Retinal pigment epithelial cell (primary cell): ENCODE data around the gene KDM4E.

Experiments
- DNase-seq: peaks from one replicate; pipeline ENCODE4 v3.0.0-alpha.2; 2010; ENCODE audit warnings: low read depth
- H3K4me3 ChIP-seq: 2 replicates; pipeline ENCODE4 v1.5.1; 2011; ENCODE audit warnings: mild to moderate bottlenecking, low read length, control low read depth, moderate library complexity
- TF ChIP-seq, protein P1 (sequence below): conservative IDR thresholded peaks from 2 replicates; pipeline ENCODE4 v1.5.1; 2011; ENCODE audit warnings: low read depth, low read length, control low read depth, inconsistent platforms

The KDM4E gene

DNA sequence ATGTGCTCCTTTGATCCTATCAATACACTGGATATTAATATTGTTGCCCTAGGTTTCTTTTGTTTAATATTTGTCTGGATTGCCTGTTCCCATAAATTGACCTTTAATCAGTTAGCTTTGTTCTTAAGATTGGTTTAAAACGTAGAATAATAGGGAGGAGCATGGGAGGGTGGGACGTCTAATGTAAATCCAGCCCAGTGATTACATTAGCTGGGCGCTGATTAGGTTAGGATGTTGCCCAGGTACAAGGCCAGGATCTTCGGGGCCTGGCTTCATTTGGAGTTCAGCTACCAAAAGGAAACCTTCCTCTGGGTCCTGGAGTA, 41.6 kb downstream of the KDM4E start, which contains the start of gene SRSF8:
Gene SRSF8, plus strand, starts transcription at position 204 of the 323 bp plus-strand sequence. CDS start 308 bp downstream, outside the sequence.
- H3K4me3 ChIP-seq = peak within 1 kb of the TSS; percentile 59
- DNase-seq = no peak
- TF ChIP-seq, protein P1, sequence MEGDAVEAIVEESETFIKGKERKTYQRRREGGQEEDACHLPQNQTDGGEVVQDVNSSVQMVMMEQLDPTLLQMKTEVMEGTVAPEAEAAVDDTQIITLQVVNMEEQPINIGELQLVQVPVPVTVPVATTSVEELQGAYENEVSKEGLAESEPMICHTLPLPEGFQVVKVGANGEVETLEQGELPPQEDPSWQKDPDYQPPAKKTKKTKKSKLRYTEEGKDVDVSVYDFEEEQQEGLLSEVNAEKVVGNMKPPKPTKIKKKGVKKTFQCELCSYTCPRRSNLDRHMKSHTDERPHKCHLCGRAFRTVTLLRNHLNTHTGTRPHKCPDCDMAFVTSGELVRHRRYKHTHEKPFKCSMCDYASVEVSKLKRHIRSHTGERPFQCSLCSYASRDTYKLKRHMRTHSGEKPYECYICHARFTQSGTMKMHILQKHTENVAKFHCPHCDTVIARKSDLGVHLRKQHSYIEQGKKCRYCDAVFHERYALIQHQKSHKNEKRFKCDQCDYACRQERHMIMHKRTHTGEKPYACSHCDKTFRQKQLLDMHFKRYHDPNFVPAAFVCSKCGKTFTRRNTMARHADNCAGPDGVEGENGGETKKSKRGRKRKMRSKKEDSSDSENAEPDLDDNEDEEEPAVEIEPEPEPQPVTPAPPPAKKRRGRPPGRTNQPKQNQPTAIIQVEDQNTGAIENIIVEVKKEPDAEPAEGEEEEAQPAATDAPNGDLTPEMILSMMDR = no peak

DNA sequence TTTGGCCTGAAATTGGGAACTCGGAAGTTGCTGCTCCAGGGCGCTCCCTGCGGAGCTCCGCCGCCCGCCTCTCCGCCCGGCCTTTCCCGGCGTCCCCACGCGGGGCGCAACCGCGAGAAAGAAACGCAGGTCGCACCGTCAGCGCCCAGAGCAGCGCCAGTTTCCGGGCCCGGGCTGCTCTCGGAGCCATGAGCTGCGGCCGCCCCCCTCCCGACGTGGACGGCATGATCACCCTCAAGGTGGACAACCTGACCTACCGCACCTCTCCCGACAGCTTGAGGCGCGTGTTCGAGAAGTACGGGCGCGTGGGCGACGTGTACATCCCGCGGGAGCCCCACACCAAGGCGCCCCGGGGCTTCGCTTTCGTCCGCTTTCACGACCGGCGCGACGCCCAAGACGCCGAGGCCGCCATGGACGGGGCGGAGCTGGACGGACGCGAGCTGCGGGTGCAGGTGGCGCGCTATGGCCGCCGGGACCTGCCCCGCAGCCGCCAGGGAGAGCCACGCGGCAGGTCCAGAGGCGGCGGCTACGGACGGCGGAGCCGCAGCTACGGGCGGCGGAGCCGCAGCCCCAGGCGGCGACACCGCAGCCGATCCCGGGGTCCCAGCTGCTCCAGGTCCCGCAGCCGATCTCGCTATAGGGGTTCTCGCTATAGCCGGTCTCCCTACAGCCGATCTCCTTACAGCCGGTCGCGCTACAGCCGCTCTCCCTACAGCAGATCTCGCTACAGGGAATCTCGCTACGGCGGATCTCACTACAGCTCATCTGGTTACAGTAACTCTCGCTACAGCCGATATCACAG, 42.2 kb downstream of the KDM4E start:
- peak overlapping the region; percentile 59 for H3K4me3 ChIP-seq
- TF ChIP-seq, protein P1 = peak; percentile 57
- peak; percentile 31 for DNase-seq

DNA sequence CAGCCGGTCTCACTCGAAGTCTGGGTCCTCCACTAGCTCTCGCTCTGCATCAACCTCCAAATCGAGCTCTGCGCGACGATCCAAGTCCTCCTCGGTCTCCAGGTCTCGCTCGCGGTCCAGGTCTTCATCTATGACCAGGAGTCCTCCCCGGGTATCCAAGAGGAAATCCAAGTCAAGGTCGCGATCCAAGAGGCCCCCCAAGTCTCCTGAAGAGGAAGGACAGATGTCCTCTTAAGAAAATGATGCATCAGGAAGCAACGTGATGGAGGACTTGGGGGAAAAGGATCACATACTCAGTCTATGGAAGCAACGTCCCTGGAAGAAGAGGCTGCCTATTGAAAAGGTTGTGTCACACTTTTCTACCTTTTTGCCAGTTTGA, 42.8 kb downstream of the KDM4E start:
- TF ChIP-seq, protein P1 = no peak
- H3K4me3 ChIP-seq = peak overlapping the region; percentile 59
- DNase-seq = no peak

DNA sequence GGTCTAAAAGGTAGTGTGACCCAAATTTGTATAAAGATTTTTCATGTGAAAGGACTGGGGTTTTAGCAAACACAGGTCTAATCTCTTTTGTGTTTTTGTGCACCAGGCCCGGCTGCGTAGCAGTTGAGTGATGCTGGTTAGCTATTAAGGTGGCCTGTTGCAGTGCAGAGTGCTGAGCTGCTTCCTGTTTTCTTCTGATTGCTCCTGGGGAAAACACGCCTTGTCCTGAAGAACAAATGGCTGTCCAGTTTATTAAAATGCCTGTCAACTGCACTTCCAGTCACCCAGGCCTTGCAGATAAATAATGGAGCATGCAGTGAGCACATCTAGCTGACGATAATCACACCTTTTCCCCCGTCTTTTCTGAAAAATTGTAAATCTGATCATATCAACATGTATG, 43.5 kb downstream of the KDM4E start:
- peak; percentile 95 for DNase-seq
- TF ChIP-seq, protein P1 = no peak
- peak overlapping the region; percentile 59 for H3K4me3 ChIP-seq

DNA sequence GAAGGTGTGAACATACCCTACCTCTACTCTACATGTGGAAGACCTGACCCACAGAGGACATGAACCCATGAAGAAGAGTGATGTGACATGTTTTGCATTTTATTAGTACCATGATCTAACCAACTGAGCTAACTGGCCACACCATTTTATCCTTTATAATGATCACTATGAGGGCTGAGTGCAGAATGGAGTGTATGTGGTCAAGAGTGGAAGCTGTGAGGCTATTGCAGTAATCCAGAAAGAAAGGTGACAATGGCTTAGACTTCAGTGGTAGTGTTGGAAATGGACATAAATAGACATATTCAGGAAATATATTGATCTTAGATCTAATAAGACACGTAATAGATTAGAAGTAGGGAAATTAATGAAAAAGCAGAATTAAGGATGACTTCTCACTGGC, 45.4 kb downstream of the KDM4E start:
- TF ChIP-seq, protein P1 = no peak
- no peak for DNase-seq
- no peak overlapping the region for H3K4me3 ChIP-seq

DNA sequence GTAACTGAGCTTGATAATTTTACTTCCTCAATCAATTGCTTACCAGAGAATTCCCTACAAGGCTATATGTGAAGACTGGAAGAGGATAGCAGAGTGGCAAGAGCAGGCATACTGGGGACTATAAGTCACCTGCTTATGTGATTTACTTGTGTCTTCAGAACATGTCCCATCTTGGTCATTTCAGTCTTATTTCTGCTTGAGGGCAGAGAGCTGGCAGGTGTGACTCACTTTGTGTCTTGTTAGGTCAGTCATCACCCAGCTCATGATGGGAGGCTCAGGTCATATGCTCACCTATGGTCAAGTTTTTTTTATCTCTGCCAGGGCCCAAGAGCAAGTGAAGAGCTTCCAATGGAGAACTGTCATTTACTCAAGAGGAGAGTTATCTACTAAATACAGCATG, 47.9 kb downstream of the KDM4E start:
- no peak for DNase-seq
- TF ChIP-seq, protein P1 = no peak
- H3K4me3 ChIP-seq = no peak overlapping the region
